ENCODE results near the gene PSAPL1.

PSAPL1 gene

DNA sequence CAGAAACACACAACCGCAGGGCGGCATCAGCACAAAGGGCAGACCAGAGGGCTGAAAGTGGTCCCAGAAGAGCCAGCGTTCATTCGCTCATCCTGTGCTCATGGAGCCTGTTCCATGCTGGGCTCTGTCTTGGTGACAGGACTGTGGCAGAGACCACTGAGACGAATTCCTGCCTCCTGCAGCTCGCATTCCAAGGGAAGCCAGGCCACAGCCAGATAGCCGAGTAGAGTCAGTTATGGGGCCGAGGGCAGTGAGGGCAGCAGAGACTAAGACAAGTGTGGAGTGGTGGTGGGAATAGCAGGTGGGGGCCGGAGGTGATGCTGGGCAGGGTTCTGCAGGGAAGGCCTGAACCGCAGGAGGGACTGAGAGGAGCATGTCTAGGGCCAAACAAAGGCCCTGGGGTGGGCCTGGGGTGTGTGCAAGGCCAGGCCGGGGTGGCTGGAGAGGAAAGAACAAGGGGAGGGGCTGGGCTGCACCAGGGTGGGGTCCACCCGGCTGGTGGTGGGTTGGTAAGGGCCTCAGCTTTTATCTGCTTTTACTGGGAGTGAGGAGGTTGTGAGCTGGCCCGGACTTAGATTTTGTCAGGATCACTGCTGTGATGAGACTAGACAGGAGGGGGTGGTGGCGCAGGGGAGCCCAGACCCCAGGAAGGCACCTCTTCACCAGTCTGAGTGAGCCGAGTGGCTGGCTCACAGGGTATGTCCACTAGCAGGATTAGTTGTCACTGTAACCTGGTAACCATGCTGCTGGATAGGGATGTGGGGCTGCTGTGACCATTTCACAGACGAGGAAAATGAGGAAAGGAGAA, 6.3 kb downstream of the PSAPL1 start:
- TF ChIP-seq EZH2 (IDR thresholded peaks at IDR 0.05; ENCODE audit: borderline replicate concordance, low read depth, low read length, severe bottlenecking): no peak
- TF ChIP-seq, protein P1, sequence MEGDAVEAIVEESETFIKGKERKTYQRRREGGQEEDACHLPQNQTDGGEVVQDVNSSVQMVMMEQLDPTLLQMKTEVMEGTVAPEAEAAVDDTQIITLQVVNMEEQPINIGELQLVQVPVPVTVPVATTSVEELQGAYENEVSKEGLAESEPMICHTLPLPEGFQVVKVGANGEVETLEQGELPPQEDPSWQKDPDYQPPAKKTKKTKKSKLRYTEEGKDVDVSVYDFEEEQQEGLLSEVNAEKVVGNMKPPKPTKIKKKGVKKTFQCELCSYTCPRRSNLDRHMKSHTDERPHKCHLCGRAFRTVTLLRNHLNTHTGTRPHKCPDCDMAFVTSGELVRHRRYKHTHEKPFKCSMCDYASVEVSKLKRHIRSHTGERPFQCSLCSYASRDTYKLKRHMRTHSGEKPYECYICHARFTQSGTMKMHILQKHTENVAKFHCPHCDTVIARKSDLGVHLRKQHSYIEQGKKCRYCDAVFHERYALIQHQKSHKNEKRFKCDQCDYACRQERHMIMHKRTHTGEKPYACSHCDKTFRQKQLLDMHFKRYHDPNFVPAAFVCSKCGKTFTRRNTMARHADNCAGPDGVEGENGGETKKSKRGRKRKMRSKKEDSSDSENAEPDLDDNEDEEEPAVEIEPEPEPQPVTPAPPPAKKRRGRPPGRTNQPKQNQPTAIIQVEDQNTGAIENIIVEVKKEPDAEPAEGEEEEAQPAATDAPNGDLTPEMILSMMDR (IDR thresholded peaks at IDR 0.05; ENCODE audit: borderline replicate concordance, extremely low read depth, low read length, poor library complexity, severe bottlenecking): no peak
- Histone ChIP-seq H3K79me2 (ENCODE audit: insufficient read depth, low read length) (no peaks in the 10 kb centered on the region), H4K20me1 (ENCODE audit: insufficient read depth, low read length) (no peaks in the 10 kb centered on the region; the same call in 1 of the 2 replicates), H3K4me2 (ENCODE audit: insufficient read depth, low read length) (no peak overlapping the region), H2AFZ (ENCODE audit: low read depth, low read length) (no peak overlapping the region), H3K4me3 (ENCODE audit: low read depth in 1 of 2, low read length in 2 of 2) (no peak overlapping the region), H3K36me3 (ENCODE audit: insufficient read depth, low read length) (no peaks in the 10 kb centered on the region), H3K4me1 (ENCODE audit: insufficient read depth, low read length) (no peaks in the 10 kb centered on the region), H3K9ac (ENCODE audit: low read depth, low read length) (no peak overlapping the region), H3K9me3 (ENCODE audit: insufficient read depth, low read length, severe bottlenecking) (no peaks in the 10 kb centered on the region), H3K27me3 (ENCODE audit: insufficient read depth, low read length, poor library complexity) (no peaks in the 10 kb centered on the region), H3K27ac (ENCODE audit: low read length) (no peak overlapping the region)
- ATAC-seq (ENCODE audit: insufficient read depth, low read depth) (no peak), DNase-seq (no peak)

GRCh38 chr4:7427831-7428260, 6.9 kb downstream of the PSAPL1 start:
- H3K9ac ChIP-seq (ENCODE audit: low read depth, low read length): no peak overlapping the region

DNA sequence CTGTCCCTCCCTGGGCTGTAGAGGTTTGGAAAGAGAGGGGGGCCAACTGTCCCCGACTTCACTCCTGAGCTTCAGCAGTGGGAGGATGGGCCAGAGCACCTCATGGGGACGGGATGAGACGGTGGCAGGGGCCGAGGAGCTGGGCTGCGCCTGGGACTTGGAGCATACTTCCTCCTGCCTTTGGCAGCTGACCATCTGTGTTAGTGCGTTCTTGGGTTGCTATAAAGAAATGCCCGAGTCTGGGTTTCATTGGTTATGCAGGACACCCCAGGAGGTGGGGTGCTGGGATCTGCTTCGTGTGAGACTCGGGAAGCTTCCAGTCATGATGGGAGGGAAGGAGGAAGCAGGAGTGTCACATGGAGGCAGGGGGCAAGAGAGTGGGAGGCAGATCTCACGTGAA, 7.4 kb downstream of the PSAPL1 start:
- Histone ChIP-seq H3K4me2 (ENCODE audit: insufficient read depth, low read length) (no peak overlapping the region), H3K36me3 (ENCODE audit: insufficient read depth, low read length) (no peaks in the 10 kb centered on the region), H3K9ac (ENCODE audit: low read depth, low read length) (no peak overlapping the region), H3K4me1 (ENCODE audit: insufficient read depth, low read length) (no peaks in the 10 kb centered on the region), H3K27ac (ENCODE audit: low read length) (no peak overlapping the region), H3K27me3 (ENCODE audit: insufficient read depth, low read length, poor library complexity) (no peaks in the 10 kb centered on the region), H3K4me3 (ENCODE audit: low read depth in 1 of 2, low read length in 2 of 2) (no peak overlapping the region), H4K20me1 (ENCODE audit: insufficient read depth, low read length) (no peaks in the 10 kb centered on the region; the same call in 1 of the 2 replicates), H3K9me3 (ENCODE audit: insufficient read depth, low read length, severe bottlenecking) (no peaks in the 10 kb centered on the region), H2AFZ (ENCODE audit: low read depth, low read length) (no peak overlapping the region), H3K79me2 (ENCODE audit: insufficient read depth, low read length) (no peaks in the 10 kb centered on the region)
- DNase-seq (no peak), ATAC-seq (ENCODE audit: insufficient read depth, low read depth) (no peak)
- TF ChIP-seq, protein P1 (IDR thresholded peaks at IDR 0.05; ENCODE audit: borderline replicate concordance, extremely low read depth, low read length, poor library complexity, severe bottlenecking): no peak
- TF ChIP-seq EZH2 (IDR thresholded peaks at IDR 0.05; ENCODE audit: borderline replicate concordance, low read depth, low read length, severe bottlenecking): no peak

More at GRCh38 chr4:7427831-7428260, 6.9 kb downstream of the PSAPL1 start:
- no peaks in the 10 kb centered on the region; the same call in 1 of the 2 replicates for H4K20me1 ChIP-seq (ENCODE audit: insufficient read depth, low read length)
- no peak overlapping the region for H3K4me2 ChIP-seq (ENCODE audit: insufficient read depth, low read length)
- no peak for ATAC-seq (ENCODE audit: insufficient read depth, low read depth)
- H3K4me3 ChIP-seq (ENCODE audit: low read depth in 1 of 2, low read length in 2 of 2): no peak overlapping the region
- H3K27me3 ChIP-seq (ENCODE audit: insufficient read depth, low read length, poor library complexity): no peaks in the 10 kb centered on the region
- DNase-seq: no peak
- H2AFZ ChIP-seq (ENCODE audit: low read depth, low read length): no peak overlapping the region
- no peaks in the 10 kb centered on the region for H3K4me1 ChIP-seq (ENCODE audit: insufficient read depth, low read length)
- H3K9me3 ChIP-seq (ENCODE audit: insufficient read depth, low read length, severe bottlenecking): no peaks in the 10 kb centered on the region
- no peaks in the 10 kb centered on the region for H3K79me2 ChIP-seq (ENCODE audit: insufficient read depth, low read length)
- TF ChIP-seq, protein P1 (IDR thresholded peaks at IDR 0.05; ENCODE audit: borderline replicate concordance, extremely low read depth, low read length, poor library complexity, severe bottlenecking): no peak
- TF ChIP-seq EZH2 (IDR thresholded peaks at IDR 0.05; ENCODE audit: borderline replicate concordance, low read depth, low read length, severe bottlenecking): no peak
- H3K36me3 ChIP-seq (ENCODE audit: insufficient read depth, low read length): no peaks in the 10 kb centered on the region
- H3K27ac ChIP-seq (ENCODE audit: low read length): no peak overlapping the region
